NOMO-1 (cell line): ENCODE results near the gene HMX1.

Source experiments
- DNase-seq, 2 experiments: peaks; one replicate each; lab custom pipeline; 2025; ENCODE audit not compliant: unreplicated experiment in 2 of 2; lab: John Stamatoyannopoulos, UW

HMX1 gene

GRCh38 chr4:8821151-8821950 is 50.3 kb downstream of the HMX1 start:
- no peak for DNase-seq

GRCh38 chr4:8820178-8821102 is 51.2 kb downstream of the HMX1 start:
- no peak for DNase-seq

GRCh38 chr4:8819473-8820177 is 52.0 kb downstream of the HMX1 start:
- no peak for DNase-seq

GRCh38 chr4:8819019-8819418 is 52.6 kb downstream of the HMX1 start:
- DNase-seq, result no peak

- DNase-seq, result no peak
Measured at GRCh38 chr4:8818063-8818881, 53.4 kb downstream of the HMX1 start.

GRCh38 chr4:8817813-8818062 is 53.9 kb downstream of the HMX1 start:
- DNase-seq, result no peak

- no peak for DNase-seq
Measured at GRCh38 chr4:8817096-8817812, 54.4 kb downstream of the HMX1 start.
